ENCODE measurements around the gene GSG1. TPM values are rescaled to one million over a fixed set of nuclear protein-coding genes. Genes with fewer than 3 reads are reported as not detected.

The GSG1 gene
- total RNA-seq, 1 experiment from 2014 or later, result not detected

GRCh38 chr12:13112968-13113367, 9.5 kb upstream of the GSG1 start (continued):
- TF ChIP-seq RAD21 (IDR thresholded peaks at IDR 0.05; ENCODE audit: low read depth) (no peak), ZNF274 (IDR thresholded peaks at IDR 0.05; ENCODE audit: low read depth, low read length) (no peak), SIN3A (IDR thresholded peaks at IDR 0.05; ENCODE audit: low read depth) (no peak), POLR2A (IDR thresholded peaks at IDR 0.05; ENCODE audit: borderline replicate concordance, extremely low read depth, insufficient read depth, insufficient read length) (no peak), POLR2AphosphoS5 (IDR thresholded peaks at IDR 0.05; ENCODE audit: low read depth, low read length) (no peak), ELF1 (IDR thresholded peaks at IDR 0.05; ENCODE audit: borderline replicate concordance, low read depth) (no peak), FOSL1 (IDR thresholded peaks at IDR 0.05; ENCODE audit: low read depth) (no peak), EGR1 (IDR thresholded peaks at IDR 0.05; ENCODE audit: low read depth) (no peak), CEBPB (IDR thresholded peaks at IDR 0.05; ENCODE audit: low read depth) (no peak), YY1 (IDR thresholded peaks at IDR 0.05; ENCODE audit: extremely low read depth, insufficient replicate concordance, low read depth, low read length) (no peak)

- Histone ChIP-seq H4K20me1 (ENCODE audit: insufficient read depth) (no peaks in the 10 kb centered on the region), H3K79me2 (ENCODE audit: insufficient read depth, low read length) (no peaks in the 10 kb centered on the region), H3K27ac (ENCODE audit: low read depth, low read length) (no peak overlapping the region), H3K4me2 (ENCODE audit: low read length) (no peak overlapping the region), H3K9me3 (ENCODE audit: control insufficient read depth in 1 of 2, insufficient read depth in 1 of 2, low read depth in 1 of 2, low read length in 2 of 2) (0 out of 4 replicates have a peak, but pooled peaks cover 0 to 11% of the 10 kb centered on the region in 2 experiments), H3K4me3 (replicated peaks in 1 of 2; ENCODE audit: low read depth in 1 of 2, low read length in 2 of 2) (no peak overlapping the region), H3K9me2 (ENCODE audit: insufficient read depth) (no peaks in the 10 kb centered on the region), H2AFZ (ENCODE audit: low read depth, low read length, poor library complexity, severe bottlenecking) (no peak overlapping the region), H3K4me1 (ENCODE audit: control insufficient read depth in 1 of 2, insufficient read depth in 2 of 2, low read length in 2 of 2) (peaks cover 9 to 22% of the 10 kb centered on the region in 2 experiments), H3K27me3 (ENCODE audit: insufficient read depth, low read length) (no peaks in the 10 kb centered on the region), H3K9ac (ENCODE audit: low read length) (no peak overlapping the region), H3K36me3 (ENCODE audit: control insufficient read depth in 1 of 2, insufficient read depth in 2 of 2, low read length in 2 of 2) (no peaks in the 10 kb centered on the region)
- intact Hi-C loops (cut with micrococcal nuclease), result no loop called here
- no peak for TF ChIP-seq ZFX (IDR thresholded peaks at IDR 0.05)
- TF ChIP-seq YY1 (IDR thresholded peaks at IDR 0.05; ENCODE audit: extremely low read depth, insufficient replicate concordance, low read depth, low read length), result no peak
- TF ChIP-seq SIN3A (IDR thresholded peaks at IDR 0.05; ENCODE audit: low read depth), result no peak
- no peak for TF ChIP-seq EZH2 (IDR thresholded peaks at IDR 0.05)
- RAD21 ChIA-PET (ENCODE audit: low non-redundant PET in 1 of 2, low total read pairs in 2 of 2, uncharacterized antibody in 2 of 2, unreplicated experiment in 2 of 2), result no interaction called here
- POLR2A ChIA-PET, result no interaction called here
- ATAC-seq, result no peak
- DNase-seq (ENCODE audit: low read depth, low spot score), result no peak
- BruUV-seq (replicated peaks), result no TSS peak
- CTCF ChIA-PET, result no interaction called here
Measured at GRCh38 chr12:13106666-13107065, 3.2 kb upstream of the GSG1 start.
